AG08395 (cell line): ENCODE results near the gene HIVEP1.

Experiments
- DNase-seq: peaks from one replicate; pipeline ENCODE4 v3.0.0; 2012; ENCODE audit warnings: mixed read lengths, low spot score

HIVEP1 gene

GRCh38 chr6:12049165-12049564, 37.1 kb downstream of the HIVEP1 start:
- DNase-seq: no peak

GRCh38 chr6:12051861-12052368, 39.8 kb downstream of the HIVEP1 start:
- no peak for DNase-seq

GRCh38 chr6:12058172-12058961, 46.3 kb downstream of the HIVEP1 start:
- DNase-seq: no peak

- DNase-seq: no peak
Observed at GRCh38 chr6:12060780-12061609, 48.9 kb downstream of the HIVEP1 start.

GRCh38 chr6:12062605-12063004, 50.5 kb downstream of the HIVEP1 start:
- no peak for DNase-seq

- peak; percentile 75 for DNase-seq
Observed at GRCh38 chr6:12064131-12064530, 52.0 kb downstream of the HIVEP1 start.

GRCh38 chr6:12064538-12065071, 52.5 kb downstream of the HIVEP1 start:
- no peak for DNase-seq

- DNase-seq: no peak
Observed at GRCh38 chr6:12065321-12066140, 53.4 kb downstream of the HIVEP1 start.

- DNase-seq: no peak
Observed at GRCh38 chr6:12066297-12066696, 54.2 kb downstream of the HIVEP1 start.

GRCh38 chr6:12068899-12069557, 56.9 kb downstream of the HIVEP1 start:
- DNase-seq: no peak

- no peak for DNase-seq
Observed at GRCh38 chr6:12069891-12070529, 57.9 kb downstream of the HIVEP1 start.

GRCh38 chr6:12071064-12071615, 59.0 kb downstream of the HIVEP1 start:
- no peak for DNase-seq

- DNase-seq: peak; percentile 17
Observed at GRCh38 chr6:12075067-12075563, 63.0 kb downstream of the HIVEP1 start.

- DNase-seq: no peak
Observed at GRCh38 chr6:12077021-12077710, 65.1 kb downstream of the HIVEP1 start.

GRCh38 chr6:12078014-12078413, 65.9 kb downstream of the HIVEP1 start:
- no peak for DNase-seq

GRCh38 chr6:12081771-12082170, 69.7 kb downstream of the HIVEP1 start:
- DNase-seq: no peak

GRCh38 chr6:12082368-12082767, 70.3 kb downstream of the HIVEP1 start:
- DNase-seq: no peak

- DNase-seq: no peak
Observed at GRCh38 chr6:12083302-12083701, 71.2 kb downstream of the HIVEP1 start.

GRCh38 chr6:12083763-12084162, 71.7 kb downstream of the HIVEP1 start:
- DNase-seq: no peak

- no peak for DNase-seq
Observed at GRCh38 chr6:12084681-12085080, 72.6 kb downstream of the HIVEP1 start.
